K562 (cell line): ENCODE measurements around the gene RCN2. TPM values are rescaled to one million over a fixed set of nuclear protein-coding genes. Genes with fewer than 3 reads are reported as not detected.
A peak's percentile ranks its signal among the peaks of the same experiment; 100 is the strongest.

Source experiments
- ATAC-seq: fragments of 200-7000 bp; cut with Tn5 transposase; 3 replicates; pipeline ENCODE4 v1.9.1; 2020; ENCODE audit warnings: moderate library complexity
- Bru-seq: library from RNA; stranded (reverse); fragments of 400-500 nt; gene quantifications from one replicate; lab custom pipeline; 2021; lab: Mats Ljungman, UMichigan
- BruChase-seq, 2 experiments: library from RNA; stranded (reverse); fragments of 400-500 nt; gene quantifications; one replicate each; lab custom pipeline; 2021; lab: Mats Ljungman, UMichigan
- BruUV-seq: library from RNA; stranded (reverse); fragments of 400-500 nt; replicated peaks from 2 replicates; lab custom pipeline; 2021; lab: Mats Ljungman, UMichigan
- CTCF ChIA-PET: fragments of 300-600 bp; formaldehyde crosslinking; extraction: SDS; loops from one replicate; lab custom pipeline; 2021; ENCODE audit warnings: low intra/inter-chr PET ratio; lab: Yijun Ruan, JAX
- POLR2A ChIA-PET: fragments of 300-600, 350-650 bp; sonication (Branson Sonifier 250); formaldehyde crosslinking; extraction: SDS; loops from one replicate; lab custom pipeline; 2021; ENCODE audit warnings: antibody characterized with exemption, inconsistent platforms; lab: Yijun Ruan, JAX
- DNase-seq, 4 experiments: peaks; one replicate each; pipeline versions ENCODE4 v3.0.0 to v3.0.0-alpha.2; 2011 to 2018; ENCODE audit warnings: low spot score in 3 of 4, mixed read lengths in 3 of 4; ENCODE audit errors: extremely low read depth in 1 of 4
- FAIRE-seq: peaks from 2 replicates; lab custom pipeline; 2011; peaks lifted over from hg19 to GRCh38; lab: Jason Lieb, UNC
- H2AFZ ChIP-seq: 2 replicates; pipeline ENCODE4 v1.6.0; 2011; ENCODE audit warnings: low read depth, low read length, control low read depth, inconsistent platforms
- H3K27ac ChIP-seq: fragments of 200-600 bp; 3 replicates; pipeline ENCODE4 v1.8.0; 2011; ENCODE audit warnings: low read depth, mild to moderate bottlenecking, control low read depth, inconsistent platforms, low read length, moderate library complexity, mixed read lengths; ENCODE audit errors: extremely low read depth
- H3K27me3 ChIP-seq, 2 experiments: fragments of 300-600 bp in 1 of 2; 2 replicates in 1 of 2; 3 replicates in 1 of 2; pipeline versions ENCODE4 v1.6.0 to v1.8.0; 2011; ENCODE audit warnings: inconsistent platforms in 2 of 2, low read length in 2 of 2, mild to moderate bottlenecking in 1 of 2, mixed read lengths in 1 of 2, moderate library complexity in 1 of 2; ENCODE audit not compliant: control insufficient read depth in 2 of 2, insufficient read depth in 2 of 2
- H3K36me3 ChIP-seq: fragments of 300-600 bp; 3 replicates; pipeline ENCODE4 v1.8.0; 2011; ENCODE audit warnings: mild to moderate bottlenecking, low read length, inconsistent platforms; ENCODE audit not compliant: control insufficient read depth, insufficient read depth
- H3K4me1 ChIP-seq, 2 experiments: fragments of 200-600 bp in 1 of 2; replicated peaks in 1 of 2; 2 replicates in 1 of 2; 3 replicates in 1 of 2; pipeline versions ENCODE4 v1.5.1 to v1.8.0; 2011; ENCODE audit warnings: inconsistent platforms in 2 of 2, low read length in 2 of 2, mild to moderate bottlenecking in 1 of 2, mixed read lengths in 1 of 2, moderate library complexity in 1 of 2; ENCODE audit not compliant: control insufficient read depth in 2 of 2, insufficient read depth in 2 of 2
- H3K4me2 ChIP-seq: 2 replicates; pipeline ENCODE4 v1.6.1; 2011; ENCODE audit warnings: low read length, control low read depth, inconsistent platforms, mixed read lengths; ENCODE audit not compliant: insufficient read depth
- H3K4me3 ChIP-seq: fragments of 200-600 bp; sonication (generic), shearing (Covaris generic); 2 replicates; pipeline ENCODE4 v1.5.1; 2016; ENCODE audit warnings: control low read depth, inconsistent platforms
- H3K79me2 ChIP-seq: fragments of 200-600 bp; 3 replicates; pipeline ENCODE4 v1.8.0; 2011; ENCODE audit warnings: low read length, inconsistent platforms; ENCODE audit not compliant: control insufficient read depth, insufficient read depth
- H3K9ac ChIP-seq, 2 experiments: 2 replicates each; pipeline versions ENCODE4 v1.6.0 to v1.6.1; 2011; ENCODE audit warnings: low read depth in 2 of 2, low read length in 2 of 2, control low read depth in 1 of 2, inconsistent platforms in 1 of 2, mild to moderate bottlenecking in 1 of 2, mixed read lengths in 1 of 2; ENCODE audit not compliant: insufficient read depth in 1 of 2
- H3K9me1 ChIP-seq: one replicate; pipeline ENCODE4 v1.6.0; 2011; ENCODE audit warnings: inconsistent platforms, mild to moderate bottlenecking, low read length, moderate library complexity; ENCODE audit not compliant: control insufficient read depth, insufficient read depth
- H3K9me3 ChIP-seq: replicated peaks from 2 replicates; pipeline ENCODE4 v1.5.1; 2011; ENCODE audit warnings: low read depth, low read length, inconsistent platforms; ENCODE audit not compliant: control insufficient read depth, insufficient read depth
- H4K20me1 ChIP-seq: replicated peaks from 2 replicates; pipeline ENCODE4 v1.6.1; 2011; ENCODE audit warnings: low read length, inconsistent platforms, mixed read lengths; ENCODE audit not compliant: control insufficient read depth, insufficient read depth
- CBX3 ChIP-seq, 2 experiments: IDR thresholded peaks; 1 replicate in 1 of 2; 2 replicates in 1 of 2; pipeline ENCODE4 v1.6.1; 2012; ENCODE audit warnings: inconsistent platforms in 2 of 2, low read length in 2 of 2, borderline replicate concordance in 1 of 2, control low read depth in 1 of 2
- ILK ChIP-seq: fragments of 450-650 bp; IDR thresholded peaks from 2 replicates; pipeline ENCODE4 v1.6.1; 2016; ENCODE audit warnings: missing genetic modification characterization, low read depth, mild to moderate bottlenecking, missing compliant biosample characterization, moderate library complexity, borderline replicate concordance
- MTF1 ChIP-seq: fragments of 250-450 bp; sonication (Bioruptor Pico); IDR thresholded peaks from 2 replicates; pipeline ENCODE4 v1.9.0; 2021; ENCODE audit warnings: moderate library complexity, mild to moderate bottlenecking, inconsistent platforms, borderline replicate concordance
- PYGO2 ChIP-seq: fragments of 450-650 bp; IDR thresholded peaks from 2 replicates; pipeline ENCODE4 v1.6.1; 2016; ENCODE audit warnings: mild to moderate bottlenecking, missing genetic modification characterization, moderate library complexity, missing compliant biosample characterization
- RUNX1 ChIP-seq: sonication (generic); IDR thresholded peaks from 2 replicates; pipeline ENCODE4 v1.6.1; 2016; ENCODE audit warnings: antibody characterized with exemption, low read depth
- SMARCB1 ChIP-seq: IDR thresholded peaks from 2 replicates; pipeline ENCODE4 v1.6.1; 2011; ENCODE audit warnings: improper control_type of control experiment, low read depth; ENCODE audit not compliant: insufficient read length
- SNAPC5 ChIP-seq: fragments of 250-450 bp; sonication (Bioruptor Pico); IDR thresholded peaks from 2 replicates; pipeline ENCODE4 v1.8.0; 2021; ENCODE audit warnings: moderate library complexity, mild to moderate bottlenecking, inconsistent platforms
- ZKSCAN1 ChIP-seq: fragments of 150-350 bp; IDR thresholded peaks from 2 replicates; pipeline ENCODE4 v1.6.1; 2016; ENCODE audit warnings: low read depth, low read length
- ZNF316 ChIP-seq: fragments of 450-650 bp; IDR thresholded peaks from 2 replicates; pipeline ENCODE4 v1.6.1; 2016
- ZNF76 ChIP-seq: fragments of 250-450 bp; sonication (Bioruptor Pico); IDR thresholded peaks from 2 replicates; pipeline ENCODE4 v1.4.0; 2020; ENCODE audit warnings: mild to moderate bottlenecking, moderate library complexity, borderline replicate concordance
- ZSCAN29 ChIP-seq: fragments of 450-650 bp; IDR thresholded peaks from 2 replicates; pipeline ENCODE4 v1.6.1; 2017
- WGBS: fragments of 100-300 bp; shearing (Covaris generic); methylation state at CpG from one replicate; pipeline ENCODE4 v1.1.6; 2016; ENCODE audit warnings: low coverage, mixed read lengths; ENCODE audit not compliant: insufficient coverage; ENCODE audit errors: missing lambda C conversion rate; 5-methylcytosine and 5-hydroxymethylcytosine counted together
- in situ Hi-C: fragments of 300-500 bp; cut with MboI; formaldehyde crosslinking; loops from 4 replicates; pipeline ENCODE4 v1.15.0; 2018; ENCODE audit warnings: inconsistent platforms, mixed read lengths
- intact Hi-C: fragments of 100-400 bp; cut with micrococcal nuclease; formaldehyde crosslinking; loops from 2 replicates; pipeline ENCODE4 v1.14.2; 2022
- long read RNA-seq, 3 experiments: library from polyadenylated mRNA in 2 of 3; library from RNA in 1 of 3; unstranded in 2 of 3; stranded (forward) in 1 of 3; transcript quantifications; one replicate each; pipeline ENCODE4 v2.0.0, GENCODE V29; 2019 to 2022
- polyA minus RNA-seq, 3 experiments: library from RNA; depleted of rRNA, polyadenylated mRNA; stranded (reverse); fragments of >200 nt; gene quantifications; 2 replicates each; pipeline ENCODE4 v1.2.3, GENCODE V29; 2011
- polyA plus RNA-seq, 8 experiments: library from polyadenylated mRNA; depleted of rRNA in 4 of 8; stranded (reverse) in 5 of 8; unstranded in 3 of 8; fragments of >200 nt; fragmentation: Nextera tagmentation in 2 of 8; fragmentation: Illumina TruSeq in 1 of 8; extraction: Ambion mirVana in 2 of 8; extraction: Trizol in 1 of 8; gene quantifications; 2 replicates each; pipeline versions ENCODE4 v1.2.1 to v1.2.3, GENCODE V29; 2011 to 2014; ENCODE audit warnings: inconsistent platforms in 1 of 8, missing spikeins in 1 of 8
- total RNA-seq, 7 experiments: library from RNA; depleted of rRNA in 6 of 7; stranded (reverse); fragments of >200 nt in 6 of 7; fragmentation: Illumina TruSeq in 2 of 7; extraction: Trizol in 2 of 7; gene quantifications; 2 replicates each; pipeline versions ENCODE4 v1.2.1 to v1.2.3, GENCODE V29; 2011 to 2021; ENCODE audit warnings: low replicate concordance in 1 of 7
- TF ChIP-seq, protein P1 (sequence below): sonication (generic); formaldehyde crosslinking; IDR thresholded peaks from 2 replicates; pipeline ENCODE4 v1.8.0; 2022; ENCODE audit warnings: missing genetic modification reagents, mild to moderate bottlenecking, moderate library complexity, borderline replicate concordance
- TF ChIP-seq, protein P2 (sequence below): fragments of 450-650 bp; IDR thresholded peaks from 2 replicates; pipeline ENCODE4 v1.6.1; 2016; ENCODE audit warnings: borderline replicate concordance

RCN2 gene
- 11.5 and 48.1 TPM in 2 replicates for total RNA-seq (2011; cell fraction: chromatin; rRNA removed; ENCODE audit: low replicate concordance)
- total RNA-seq (2011; cell fraction: nucleolus; rRNA removed) = 16.4 and 16.5 TPM in 2 replicates
- total RNA-seq (2011; cell fraction: nucleoplasm; rRNA removed) = 29.3 and 45.6 TPM in 2 replicates
- total RNA-seq (2014; rRNA removed) = 19.5 and 24.0 TPM in 2 replicates
- 56.3 and 58.4 TPM in 2 replicates for total RNA-seq (2014; rRNA removed; fragmentation: Illumina TruSeq; extraction: Trizol)
- 48.4 and 52.8 TPM in 2 replicates for total RNA-seq (2015; rRNA removed; fragmentation: Illumina TruSeq; extraction: Trizol)
- 33.6 and 34.3 TPM in 2 replicates for total RNA-seq (2021)
- polyA plus RNA-seq (2011; rRNA removed) = 45.7 and 59.8 TPM in 2 replicates
- polyA plus RNA-seq (2011; cell fraction: cytosol; rRNA removed) = 10.4 and 17.3 TPM in 2 replicates
- polyA plus RNA-seq (2011; cell fraction: nucleus; rRNA removed) = 10.6 and 17.8 TPM in 2 replicates
- polyA plus RNA-seq (2012) = 27.4 and 32.0 TPM in 2 replicates
- 47.4 and 56.3 TPM in 2 replicates for polyA plus RNA-seq (2014; fragmentation: Illumina TruSeq; extraction: Trizol)
- polyA plus RNA-seq (2014; fragmentation: Nextera tagmentation; extraction: Ambion mirVana) = 10 to 100 TPM; 20.9 to 26.3 TPM
- 63.1 and 63.6 TPM in 2 replicates for polyA plus RNA-seq (2014; rRNA removed)
- polyA minus RNA-seq (2011; rRNA and poly(A)+ RNA removed) = 30.4 and 39.1 TPM in 2 replicates
- polyA minus RNA-seq (2011; cell fraction: cytosol; rRNA and poly(A)+ RNA removed) = 10.3 and 12.0 TPM in 2 replicates
- polyA minus RNA-seq (2011; cell fraction: nucleus; rRNA and poly(A)+ RNA removed) = 6.5 and 10.8 TPM in 2 replicates
- Bru-seq, nascent RNA = percentile 81 among the genes with signal in this experiment
- BruChase-seq, experiment 1, labeled RNA remaining after a 2-hour chase = percentile 85 among the genes with signal in this experiment
- BruChase-seq, experiment 2, labeled RNA remaining after a 6-hour chase = percentile 86 among the genes with signal in this experiment
- long read RNA-seq, experiment 1, full-length matches to known transcripts = 135 of 158 reads
- long read RNA-seq, experiment 1, partial matches to known transcripts = 4 of 158 reads
- long read RNA-seq, experiment 1, other reads (novel, unspliced or antisense) = 19 of 158 reads
- long read RNA-seq, experiment 2, full-length matches to known transcripts = 11 of 28 reads
- long read RNA-seq, experiment 2, partial matches to known transcripts = 17 of 28 reads
- long read RNA-seq, experiment 2, other reads (novel, unspliced or antisense) = 0 of 28 reads
- long read RNA-seq, experiment 3, full-length matches to known transcripts = 74 of 77 reads
- long read RNA-seq, experiment 3, partial matches to known transcripts = 2 of 77 reads
- long read RNA-seq, experiment 3, other reads (novel, unspliced or antisense) = 1 of 77 reads

DNA sequence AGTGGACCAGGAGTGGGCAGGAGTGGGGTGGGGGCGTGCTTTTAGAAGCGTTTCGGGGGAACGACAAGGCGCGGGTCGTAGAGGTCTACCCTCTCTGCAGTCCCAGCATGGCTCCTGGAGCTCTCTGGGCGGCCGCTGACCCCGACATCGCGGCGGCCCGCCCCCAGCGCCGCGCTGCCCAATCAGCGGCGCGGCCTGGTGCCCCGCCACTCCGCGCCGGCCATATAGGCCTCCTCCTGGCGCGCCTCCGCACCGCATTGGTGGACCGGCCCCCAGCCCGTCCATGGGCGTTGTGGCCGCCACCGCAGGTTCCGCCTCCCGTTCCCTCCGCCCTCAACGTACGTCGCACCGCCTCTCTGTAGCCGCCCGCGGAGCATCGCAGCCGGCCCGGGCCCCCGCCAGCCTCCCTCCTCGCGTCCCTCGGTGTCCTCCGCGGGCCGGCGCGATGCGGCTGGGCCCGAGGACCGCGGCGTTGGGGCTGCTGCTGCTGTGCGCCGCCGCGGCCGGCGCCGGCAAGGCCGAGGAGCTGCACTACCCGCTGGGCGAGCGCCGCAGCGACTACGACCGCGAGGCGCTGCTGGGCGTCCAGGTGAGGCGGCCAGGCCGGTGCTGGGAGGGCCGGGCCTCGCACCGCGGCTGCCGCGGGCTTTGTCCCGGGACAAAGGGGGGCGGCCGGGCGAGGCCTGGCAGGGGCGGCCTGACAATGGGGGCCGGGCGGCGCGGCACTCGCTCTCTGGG, at the start of gene RCN2:
TSS of gene RCN2 (plus strand) at position 353 of the 738 bp plus-strand sequence. CDS start at position 446, 93 bp downstream.
- intact Hi-C loops = no loop called here
- under 1% methylated on average over 81 of the region's 96 CpGs for WGBS
- ChIA-PET POLR2A (interaction anchor here (0.7 to 1.5 kb wide), 8 partner anchors 16 to 1948 kb away, joined by 3 to 6 read pairs (median 4); no protein-coding TSS in a partner anchor), CTCF (no interaction called here)
- Histone ChIP-seq H3K27me3 (no peaks in the 10 kb centered on the region), H3K4me1 (peaks cover 8 to 12% of the 10 kb centered on the region in 2 experiments; a peak in 4 of 5 replicates), H3K79me2 (peaks cover 21% of the 10 kb centered on the region), H3K9me3 (no peaks in the 10 kb centered on the region), H2AFZ (peak within 1 kb of the TSS; percentile 98), H3K4me2 (peak within 1 kb of the TSS; percentile 86), H3K9ac (peak within 1 kb of the TSS; percentile 82 to 93), H3K36me3 (peaks cover 33% of the 10 kb centered on the region), H3K4me3 (peak within 1 kb of the TSS; percentile 79), H3K27ac (peak within 1 kb of the TSS; percentile 78), H3K9me1 (no peaks in the 10 kb centered on the region), H4K20me1 (no peaks in the 10 kb centered on the region)
- peak; percentile 100 for ATAC-seq
- peak; percentile 54 for FAIRE-seq
- no TSS peak for BruUV-seq
- in situ Hi-C loops = no loop called here
- DNase-seq = peak; percentile 96 to 97 (median 97)
- TF ChIP-seq ZKSCAN1 = no peak
- no peak for TF ChIP-seq MTF1 (CRISPR knock-in tag)
- TF ChIP-seq PYGO2 (tag) = no peak
- no peak for TF ChIP-seq ZSCAN29
- TF ChIP-seq ZNF316 = no peak
- TF ChIP-seq, protein P1, sequence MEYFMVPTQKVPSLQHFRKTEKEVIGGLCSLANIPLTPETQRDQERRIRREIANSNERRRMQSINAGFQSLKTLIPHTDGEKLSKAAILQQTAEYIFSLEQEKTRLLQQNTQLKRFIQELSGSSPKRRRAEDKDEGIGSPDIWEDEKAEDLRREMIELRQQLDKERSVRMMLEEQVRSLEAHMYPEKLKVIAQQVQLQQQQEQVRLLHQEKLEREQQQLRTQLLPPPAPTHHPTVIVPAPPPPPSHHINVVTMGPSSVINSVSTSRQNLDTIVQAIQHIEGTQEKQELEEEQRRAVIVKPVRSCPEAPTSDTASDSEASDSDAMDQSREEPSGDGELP = peak; percentile 35; the same call in 1 of the 2 replicates
- no peak for TF ChIP-seq RUNX1
- no peak for TF ChIP-seq ZNF76
- no peak for TF ChIP-seq ILK (tag)
- no peak for TF ChIP-seq SMARCB1
- TF ChIP-seq, protein P2, sequence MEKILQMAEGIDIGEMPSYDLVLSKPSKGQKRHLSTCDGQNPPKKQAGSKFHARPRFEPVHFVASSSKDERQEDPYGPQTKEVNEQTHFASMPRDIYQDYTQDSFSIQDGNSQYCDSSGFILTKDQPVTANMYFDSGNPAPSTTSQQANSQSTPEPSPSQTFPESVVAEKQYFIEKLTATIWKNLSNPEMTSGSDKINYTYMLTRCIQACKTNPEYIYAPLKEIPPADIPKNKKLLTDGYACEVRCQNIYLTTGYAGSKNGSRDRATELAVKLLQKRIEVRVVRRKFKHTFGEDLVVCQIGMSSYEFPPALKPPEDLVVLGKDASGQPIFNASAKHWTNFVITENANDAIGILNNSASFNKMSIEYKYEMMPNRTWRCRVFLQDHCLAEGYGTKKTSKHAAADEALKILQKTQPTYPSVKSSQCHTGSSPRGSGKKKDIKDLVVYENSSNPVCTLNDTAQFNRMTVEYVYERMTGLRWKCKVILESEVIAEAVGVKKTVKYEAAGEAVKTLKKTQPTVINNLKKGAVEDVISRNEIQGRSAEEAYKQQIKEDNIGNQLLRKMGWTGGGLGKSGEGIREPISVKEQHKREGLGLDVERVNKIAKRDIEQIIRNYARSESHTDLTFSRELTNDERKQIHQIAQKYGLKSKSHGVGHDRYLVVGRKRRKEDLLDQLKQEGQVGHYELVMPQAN = peak; percentile 9; the same call in 1 of the 2 replicates
- no peak for TF ChIP-seq CBX3 (IDR thresholded peaks at IDR 0.05; ENCODE audit: borderline replicate concordance in 1 of 2, low read length in 2 of 2)
- TF ChIP-seq SNAPC5 = no peak
